ENCODE measurements around the gene GALNS.

GALNS gene

GRCh38 chr16:88855176-88855575 lies 1.6 kb downstream of the GALNS start:
- no peak for DNase-seq

GRCh38 chr16:88854306-88855111 lies 2.2 kb downstream of the GALNS start:
- peak; percentile 43 for DNase-seq

DNA sequence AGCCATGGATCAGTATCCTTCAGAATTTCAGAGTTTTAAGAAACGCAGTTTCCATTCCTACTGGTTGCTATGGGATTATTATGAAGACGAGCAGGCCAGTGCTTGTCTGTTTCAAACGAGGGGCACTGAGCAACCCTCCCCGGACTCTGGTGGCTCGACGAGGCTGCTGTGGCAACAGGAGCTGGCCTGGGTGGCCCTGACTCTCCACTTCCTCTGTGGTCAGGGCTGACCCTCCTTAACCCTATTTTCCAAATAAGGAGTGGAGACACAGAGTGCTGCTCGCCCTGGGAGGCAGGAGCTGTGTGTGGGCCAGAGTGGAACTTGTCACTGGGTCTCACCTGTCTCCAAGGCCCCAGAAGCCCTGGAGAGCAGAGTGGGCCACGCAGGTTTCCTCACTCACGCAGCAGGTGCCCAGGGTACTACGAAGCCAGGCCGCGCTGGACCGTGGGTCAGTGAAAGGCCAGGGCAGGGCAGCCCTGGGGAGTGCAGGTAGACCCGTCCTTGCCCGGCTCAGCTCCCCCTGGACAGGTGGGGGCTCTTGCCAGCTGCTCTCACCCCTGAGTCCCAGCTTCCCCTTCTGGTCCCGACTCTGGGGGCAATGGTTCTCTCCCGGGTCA lies 3.3 kb downstream of the GALNS start:
- DNase-seq = no peak

- no peak for DNase-seq
Measured at GRCh38 chr16:88851616-88852015, 5.1 kb downstream of the GALNS start.

DNA sequence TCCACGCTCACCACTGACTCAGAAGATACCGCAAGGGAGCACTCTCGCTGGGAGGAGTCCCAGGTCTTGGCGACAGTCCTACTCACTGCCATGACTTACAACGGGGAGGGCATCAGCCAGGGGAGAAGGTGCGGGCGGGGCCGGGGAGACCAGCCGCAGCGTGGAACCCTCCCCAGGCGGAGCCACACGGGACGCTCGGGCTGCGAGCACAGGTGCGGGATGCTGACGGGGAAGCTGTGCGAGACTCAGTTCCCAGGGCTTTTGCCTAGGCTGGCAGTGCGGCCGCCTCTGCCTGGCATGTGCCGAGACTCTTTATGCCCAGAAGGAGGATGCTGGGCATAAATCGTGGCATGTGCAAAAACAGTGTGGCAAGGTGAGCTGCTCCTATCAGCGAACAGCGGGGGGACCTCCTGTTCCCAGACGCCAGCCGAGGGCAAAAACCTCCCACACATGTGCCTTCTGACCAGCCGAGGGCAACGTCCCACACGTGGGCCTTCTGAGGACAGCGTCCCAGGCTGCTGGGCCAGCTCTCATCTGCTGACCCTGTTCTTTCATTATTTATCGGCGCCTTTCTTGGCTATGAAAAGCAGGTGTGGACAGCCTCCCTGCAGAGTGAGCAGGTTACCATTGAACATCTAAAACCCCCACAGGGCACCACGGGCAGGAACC lies 6.1 kb downstream of the GALNS start:
- no peak for DNase-seq

DNA sequence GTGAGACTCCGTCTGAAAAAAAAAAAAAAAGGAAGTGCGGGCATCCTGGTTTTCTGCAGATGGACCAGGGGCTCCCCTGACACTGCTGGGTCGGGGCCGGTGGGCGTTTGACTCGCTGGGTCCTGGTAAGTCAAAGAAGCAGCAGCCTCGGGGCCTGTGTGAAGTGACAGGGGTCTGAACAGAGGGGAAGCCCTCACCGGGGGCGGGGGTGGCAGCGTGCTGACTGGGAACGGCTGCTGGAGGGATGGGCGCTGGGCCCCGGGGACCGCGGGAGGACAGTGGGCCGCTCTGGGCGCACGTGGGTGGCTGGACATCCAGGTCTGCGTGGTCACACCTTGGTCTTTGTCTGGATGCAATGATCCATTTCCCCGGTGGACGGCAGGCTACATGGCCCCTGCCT lies 8.2 kb downstream of the GALNS start:
- DNase-seq = no peak

DNA sequence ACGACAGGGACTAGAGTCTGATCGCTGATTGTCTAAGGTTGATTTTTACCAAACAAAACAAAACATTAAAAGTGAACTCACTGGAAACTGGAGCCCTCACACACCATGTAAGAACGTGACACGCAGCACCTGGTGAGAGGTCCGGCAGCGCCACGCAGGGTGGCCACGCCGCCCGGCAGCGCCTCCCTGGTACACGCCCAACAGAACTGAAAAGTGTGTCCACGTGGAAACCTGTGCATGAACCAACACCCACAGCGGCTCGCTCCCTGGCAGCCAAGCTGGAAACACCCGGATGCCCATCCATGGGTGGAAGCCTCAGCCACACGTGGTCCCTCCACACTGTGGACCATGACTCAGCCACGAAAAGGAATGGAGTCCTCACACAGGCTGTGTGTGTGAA lies 9.1 kb downstream of the GALNS start:
- DNase-seq = no peak

- no peak for DNase-seq
Measured at GRCh38 chr16:88846088-88846487, 10.7 kb downstream of the GALNS start.

- no peak for DNase-seq
Measured at GRCh38 chr16:88844419-88845036, 12.2 kb downstream of the GALNS start.

DNA sequence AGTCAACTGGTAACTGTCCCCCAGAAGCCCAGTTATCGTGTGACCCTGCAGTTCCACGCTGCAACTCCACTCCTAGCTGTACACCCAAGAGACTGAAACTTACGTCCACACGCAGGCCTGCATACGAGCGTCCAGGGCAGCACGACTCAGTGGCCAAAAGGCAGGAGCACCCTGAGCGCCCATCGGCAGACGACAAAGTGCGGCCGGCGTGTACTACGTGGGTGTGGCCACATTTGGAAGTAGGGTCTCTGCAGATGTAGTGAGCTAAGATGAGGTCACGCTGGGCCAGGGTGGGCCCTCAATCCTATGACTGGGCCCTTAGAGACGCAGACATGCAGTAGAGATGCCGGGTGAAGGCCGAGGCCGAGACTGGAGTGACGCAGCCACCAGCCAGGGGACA lies 13.5 kb downstream of the GALNS start:
- DNase-seq = no peak

DNA sequence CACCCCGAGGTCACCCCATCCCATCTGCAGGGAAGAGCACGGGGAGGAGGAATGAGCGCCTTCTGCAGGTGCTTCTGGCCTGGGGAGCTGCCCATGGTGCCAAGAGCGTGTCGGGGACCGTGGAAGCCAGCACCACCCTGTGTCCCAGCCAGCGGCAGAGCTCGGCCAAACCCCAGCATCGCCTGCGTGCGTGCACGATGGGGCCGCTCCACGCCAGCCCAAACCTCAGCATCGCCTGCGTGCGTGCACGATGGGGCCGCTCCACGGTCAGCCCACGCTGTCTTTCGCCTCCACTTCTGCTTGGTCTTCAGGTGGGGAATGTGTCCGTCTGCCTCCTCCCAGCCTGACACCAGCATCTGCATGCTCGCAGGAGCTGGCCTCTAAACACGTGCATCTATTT lies 13.9 kb downstream of the GALNS start:
- no peak for DNase-seq

- no peak for DNase-seq
Measured at GRCh38 chr16:88842308-88842756, 14.4 kb downstream of the GALNS start.

DNA sequence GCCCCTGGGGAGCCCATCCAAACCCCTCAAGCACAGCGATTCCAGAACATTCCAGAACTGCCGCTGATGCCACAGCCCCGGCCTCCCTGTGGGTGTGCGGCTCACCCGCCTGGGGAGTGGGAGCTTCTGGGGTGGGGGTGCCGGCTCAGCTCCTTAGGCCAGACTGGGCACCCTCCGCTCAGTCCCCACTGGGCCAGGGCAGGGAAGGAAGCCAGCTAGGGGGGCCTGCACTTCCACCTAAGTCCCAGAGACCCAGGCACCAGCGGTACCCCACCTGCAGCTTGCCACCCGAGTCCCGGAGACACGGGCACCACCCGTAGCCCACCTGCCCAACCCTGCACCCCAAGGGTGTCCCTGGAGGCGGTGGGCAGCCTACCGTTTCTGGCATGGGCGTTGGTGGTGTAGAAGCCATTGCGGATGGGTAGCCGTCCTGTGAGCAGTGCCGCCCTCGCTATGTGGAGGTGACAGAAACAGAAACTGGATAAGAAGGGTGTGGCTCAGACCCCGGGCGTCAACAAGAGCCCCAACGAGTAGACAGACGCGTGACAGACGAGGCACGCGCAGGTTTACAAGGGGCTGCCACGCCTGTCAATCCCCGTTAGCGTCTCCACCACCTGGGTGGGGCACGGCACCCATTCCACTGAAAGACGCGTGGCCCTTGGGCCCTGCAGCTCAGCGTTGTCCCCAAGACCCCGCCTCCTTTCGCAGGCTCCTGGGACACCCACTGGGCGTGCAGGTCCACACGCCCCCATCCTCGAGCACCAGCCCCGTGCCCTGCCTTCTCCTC lies 15.0 kb downstream of the GALNS start:
- no peak for DNase-seq

GRCh38 chr16:88840600-88841215 lies 16.0 kb downstream of the GALNS start:
- DNase-seq = no peak

DNA sequence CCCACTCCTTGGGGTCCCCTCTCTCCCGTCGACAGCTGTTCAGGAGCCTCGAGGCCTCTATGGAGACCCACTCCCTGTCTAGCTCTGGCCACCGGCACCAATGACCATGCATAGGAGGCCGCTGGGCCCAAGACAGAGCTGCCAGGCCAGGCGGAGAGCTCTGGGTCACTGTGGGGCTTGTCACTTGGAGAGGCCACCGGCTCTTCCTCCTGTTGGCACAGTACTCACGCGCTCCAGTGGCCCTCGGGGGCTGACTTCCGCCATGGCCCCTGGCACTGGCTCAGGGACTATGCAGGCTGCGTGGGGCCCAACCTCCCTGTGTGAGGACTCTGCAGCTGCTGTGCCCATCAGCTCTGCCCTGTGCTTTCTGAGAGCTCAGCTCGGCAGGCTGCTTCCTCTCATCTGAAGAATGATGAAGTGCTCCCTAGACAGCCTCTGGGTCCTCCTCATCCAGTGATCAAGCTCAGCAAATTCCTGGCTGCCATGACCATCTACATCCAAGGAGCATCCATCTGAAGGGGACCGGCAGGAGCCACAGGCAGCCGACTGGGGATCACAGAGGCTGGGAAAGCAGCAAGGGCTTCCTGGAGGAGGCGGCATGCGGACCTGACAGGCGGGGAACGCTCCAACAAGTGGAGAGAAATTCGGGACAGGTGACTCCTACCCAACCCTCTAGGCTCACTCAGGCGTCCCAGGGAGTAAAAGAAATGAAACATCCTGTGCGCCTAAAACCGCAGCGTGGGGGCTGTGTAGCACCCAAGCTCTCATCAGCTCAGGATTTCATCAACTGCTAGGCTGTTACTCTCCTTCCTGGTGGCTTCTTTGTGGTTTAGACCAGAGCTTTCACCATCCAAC lies 16.8 kb downstream of the GALNS start:
- DNase-seq = no peak

DNA sequence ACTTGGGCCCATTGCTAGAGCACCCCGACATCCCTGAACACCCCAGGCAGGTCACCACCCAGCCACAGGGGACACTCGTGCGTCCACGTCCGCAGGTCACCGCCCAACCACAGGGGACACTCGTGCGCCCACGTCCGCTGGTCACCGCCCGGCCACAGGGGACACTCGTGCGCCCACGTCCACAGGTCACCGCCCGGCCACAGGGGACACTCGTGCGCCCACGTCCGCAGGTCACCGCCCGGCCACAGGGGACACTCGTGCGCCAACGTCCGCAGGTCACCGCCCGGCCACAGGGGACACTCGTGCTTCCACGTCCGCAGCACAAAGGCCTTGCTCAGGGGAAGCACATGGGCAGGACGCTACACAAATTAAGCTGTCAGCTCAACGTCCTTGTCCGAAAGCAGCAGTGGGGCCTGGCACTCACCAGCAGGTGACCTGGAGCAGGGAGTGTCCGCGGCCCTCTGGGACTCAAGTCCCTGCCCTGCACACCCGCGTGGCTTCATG lies 17.7 kb downstream of the GALNS start:
- DNase-seq = no peak

DNA sequence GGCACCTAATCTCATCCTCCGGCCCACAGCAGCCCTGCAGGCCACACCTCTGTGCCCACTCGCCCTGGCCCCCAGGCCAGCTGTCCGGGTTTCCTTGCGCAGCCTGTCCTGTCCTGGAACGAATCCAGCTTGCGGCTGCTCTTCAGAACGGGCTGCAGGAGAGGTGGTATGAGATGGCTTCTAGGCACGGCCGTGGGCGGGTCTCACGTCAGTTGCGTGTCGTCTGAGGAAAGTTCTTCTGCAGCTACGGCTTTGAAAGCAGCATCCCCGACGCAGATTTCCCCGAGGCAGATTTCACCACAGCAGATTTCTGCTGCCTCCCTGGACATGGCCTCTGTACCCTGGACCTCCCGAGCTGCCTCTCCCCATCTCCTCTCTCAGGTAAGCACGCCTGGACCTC lies 18.2 kb downstream of the GALNS start:
- DNase-seq = no peak

- no peak for DNase-seq
Measured at GRCh38 chr16:88837806-88838205, 18.9 kb downstream of the GALNS start.

- no peak for DNase-seq
Measured at GRCh38 chr16:88836791-88837190, 20.0 kb downstream of the GALNS start.

GRCh38 chr16:88835818-88836217 lies 20.9 kb downstream of the GALNS start:
- DNase-seq = no peak

DNA sequence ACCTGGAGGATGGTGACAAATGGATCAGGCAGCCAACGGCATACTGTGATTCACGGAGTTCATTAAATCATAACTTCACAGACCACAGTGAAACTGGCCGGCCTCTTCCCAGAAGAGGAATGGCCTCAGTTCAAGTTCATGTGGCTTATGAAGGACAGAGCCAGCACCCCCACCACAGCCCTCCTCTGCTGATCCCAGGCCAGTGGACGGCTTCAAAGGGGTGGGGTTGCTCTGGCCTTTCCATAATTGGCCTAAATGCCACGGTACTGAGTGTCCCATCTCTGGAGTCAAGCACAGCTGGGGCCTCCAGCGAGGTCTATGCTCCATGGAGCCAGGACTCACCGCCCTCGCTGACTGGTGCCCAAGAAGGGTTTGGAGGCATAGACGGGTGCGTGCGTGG lies 21.4 kb downstream of the GALNS start:
- no peak for DNase-seq
